Measurements from ENCODE around the gene PTGES2.

DNA sequence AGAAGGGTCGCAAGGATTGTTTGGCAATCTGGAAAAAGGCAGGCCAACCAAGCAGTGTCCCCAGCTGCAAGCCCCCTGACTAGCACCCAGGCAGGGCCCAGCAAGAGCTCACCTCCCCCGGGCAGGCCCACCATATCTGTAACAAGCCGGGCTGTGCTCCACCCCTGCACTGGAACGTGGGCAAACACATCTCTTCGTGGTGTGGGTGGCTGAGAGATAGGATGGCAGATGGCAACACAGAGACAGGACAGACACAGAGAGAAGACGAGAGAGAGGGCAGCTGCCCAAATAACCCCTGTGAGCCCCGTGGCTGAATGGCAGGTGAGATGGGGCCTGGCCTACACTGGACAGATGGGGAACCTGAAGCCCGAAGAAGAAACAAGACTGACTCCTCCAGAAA, 42.0 kb upstream of the PTGES2 start:
- no peak for TF ChIP-seq CTCF (IDR thresholded peaks at IDR 0.05)
- no peak for TF ChIP-seq POLR2A (IDR thresholded peaks at IDR 0.05; ENCODE audit: low read depth)
- TF ChIP-seq POLR2AphosphoS5 (IDR thresholded peaks at IDR 0.05) = no peak
- no peak for TF ChIP-seq EP300 (IDR thresholded peaks at IDR 0.05)
